ENCODE data around the gene TMEM86B. TPM values are rescaled to one million over a fixed set of nuclear protein-coding genes. Genes with fewer than 3 reads are reported as not detected.

Gene TMEM86B
- total and polyA plus RNA-seq, 8 donors = 0.29 to 47.8 (median 9.7) TPM

GRCh38 chr19:55265173-55265572 lies 36.6 kb upstream of the TMEM86B start:
- Histone ChIP-seq H3K27ac (no peak overlapping the region), H3K27me3 (no peaks in the 10 kb centered on the region), H3K4me3 (no peak overlapping the region), H3K9me3 (no peaks in the 10 kb centered on the region), H3K4me1 (peaks cover 0 to 1% (median 0%) of the 10 kb centered on the region in 4 donors), H3K36me3 (peaks cover 7 to 44% (median 35%) of the 10 kb centered on the region in 4 donors)
- intact Hi-C loops (cut with DNase I; ENCODE audit: low total_unique reads) = no loop called here
- no peak for DNase-seq
- 90 to 95% (median 92%) methylated on average over 10 to 16 of the region's 16 CpGs for WGBS, 5 donors
- TF ChIP-seq POLR2AphosphoS5 (IDR thresholded peaks at IDR 0.05) = no peak
- no peak for TF ChIP-seq EP300 (IDR thresholded peaks at IDR 0.05)
- TF ChIP-seq POLR2A (IDR thresholded peaks at IDR 0.05) = no peak
- TF ChIP-seq, protein P1, sequence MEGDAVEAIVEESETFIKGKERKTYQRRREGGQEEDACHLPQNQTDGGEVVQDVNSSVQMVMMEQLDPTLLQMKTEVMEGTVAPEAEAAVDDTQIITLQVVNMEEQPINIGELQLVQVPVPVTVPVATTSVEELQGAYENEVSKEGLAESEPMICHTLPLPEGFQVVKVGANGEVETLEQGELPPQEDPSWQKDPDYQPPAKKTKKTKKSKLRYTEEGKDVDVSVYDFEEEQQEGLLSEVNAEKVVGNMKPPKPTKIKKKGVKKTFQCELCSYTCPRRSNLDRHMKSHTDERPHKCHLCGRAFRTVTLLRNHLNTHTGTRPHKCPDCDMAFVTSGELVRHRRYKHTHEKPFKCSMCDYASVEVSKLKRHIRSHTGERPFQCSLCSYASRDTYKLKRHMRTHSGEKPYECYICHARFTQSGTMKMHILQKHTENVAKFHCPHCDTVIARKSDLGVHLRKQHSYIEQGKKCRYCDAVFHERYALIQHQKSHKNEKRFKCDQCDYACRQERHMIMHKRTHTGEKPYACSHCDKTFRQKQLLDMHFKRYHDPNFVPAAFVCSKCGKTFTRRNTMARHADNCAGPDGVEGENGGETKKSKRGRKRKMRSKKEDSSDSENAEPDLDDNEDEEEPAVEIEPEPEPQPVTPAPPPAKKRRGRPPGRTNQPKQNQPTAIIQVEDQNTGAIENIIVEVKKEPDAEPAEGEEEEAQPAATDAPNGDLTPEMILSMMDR (IDR thresholded peaks at IDR 0.05) = no peak

DNA sequence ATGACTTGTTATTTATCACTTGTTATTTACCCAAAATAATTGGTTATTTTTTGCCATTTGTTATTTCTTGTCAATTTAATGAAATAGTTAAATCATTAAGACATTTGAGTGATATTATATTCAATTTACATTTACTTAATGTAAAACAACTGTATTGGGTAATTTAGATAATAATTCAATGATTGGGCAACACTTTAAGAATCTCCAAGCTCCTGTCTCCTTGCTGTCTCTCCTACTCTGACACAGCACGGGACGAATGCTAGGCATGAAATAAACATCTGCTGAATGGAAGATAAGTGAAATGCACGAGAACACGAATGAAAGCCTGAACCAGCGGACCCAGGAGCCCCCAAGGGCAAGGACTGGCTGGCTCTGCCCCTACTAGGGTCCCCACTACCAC lies 36.0 kb upstream of the TMEM86B start:
- H3K27me3 ChIP-seq = no peaks in the 10 kb centered on the region
- intact Hi-C loops (cut with DNase I; ENCODE audit: low total_unique reads) = no loop called here
- no peak overlapping the region for H3K4me3 ChIP-seq
- DNase-seq = no peak
- H3K36me3 ChIP-seq = peaks cover 7 to 37% (median 29%) of the 10 kb centered on the region in 4 donors
- no peaks in the 10 kb centered on the region for H3K9me3 ChIP-seq
- WGBS, 5 donors = 82 to 91% (median 86%) methylated on average over 5 of the region's 5 CpGs
- H3K4me1 ChIP-seq = peaks cover 6 to 8% (median 6%) of the 10 kb centered on the region in 4 donors
- TF ChIP-seq POLR2A (IDR thresholded peaks at IDR 0.05) = no peak
- no peak for TF ChIP-seq EP300 (IDR thresholded peaks at IDR 0.05)
- no peak for TF ChIP-seq POLR2AphosphoS5 (IDR thresholded peaks at IDR 0.05)
- TF ChIP-seq, protein P1 (IDR thresholded peaks at IDR 0.05) = no peak
- H3K27ac ChIP-seq = no peak overlapping the region

DNA sequence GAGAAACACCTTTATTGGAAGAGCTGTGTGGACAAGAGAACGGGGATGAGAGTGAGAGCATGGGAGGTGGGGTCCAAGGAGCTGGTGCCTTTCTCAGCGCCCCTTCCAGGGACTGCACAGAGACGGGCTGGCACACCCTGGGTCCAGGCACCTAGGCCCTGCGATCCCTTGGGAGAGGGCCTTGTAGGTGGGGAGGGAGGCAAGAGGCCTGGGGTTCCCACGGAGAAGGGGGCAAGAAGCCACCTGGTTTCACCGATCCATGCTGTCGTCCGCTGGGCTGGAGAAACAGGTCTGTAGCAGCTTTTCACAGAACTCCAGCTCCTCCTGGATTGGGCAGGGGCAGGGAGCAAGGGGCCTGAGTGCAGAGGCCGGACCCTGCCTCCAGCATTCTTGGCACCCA lies 33.8 kb upstream of the TMEM86B start:
- Histone ChIP-seq H3K27ac (no peak overlapping the region), H3K4me3 (no peak overlapping the region), H3K27me3 (no peaks in the 10 kb centered on the region), H3K4me1 (peaks cover 9 to 17% (median 14%) of the 10 kb centered on the region in 4 donors), H3K9me3 (no peaks in the 10 kb centered on the region), H3K36me3 (peaks cover 7 to 25% (median 20%) of the 10 kb centered on the region in 4 donors)
- WGBS, 5 donors = 93 to 97% (median 95%) methylated on average over 8 to 9 of the region's 9 CpGs
- intact Hi-C loops (cut with DNase I; ENCODE audit: low total_unique reads) = no loop called here
- TF ChIP-seq POLR2AphosphoS5 (IDR thresholded peaks at IDR 0.05) (no peak), EP300 (IDR thresholded peaks at IDR 0.05) (no peak), POLR2A (IDR thresholded peaks at IDR 0.05) (no peak)
- TF ChIP-seq, protein P1 (IDR thresholded peaks at IDR 0.05) = no peak
- DNase-seq = no peak

DNA sequence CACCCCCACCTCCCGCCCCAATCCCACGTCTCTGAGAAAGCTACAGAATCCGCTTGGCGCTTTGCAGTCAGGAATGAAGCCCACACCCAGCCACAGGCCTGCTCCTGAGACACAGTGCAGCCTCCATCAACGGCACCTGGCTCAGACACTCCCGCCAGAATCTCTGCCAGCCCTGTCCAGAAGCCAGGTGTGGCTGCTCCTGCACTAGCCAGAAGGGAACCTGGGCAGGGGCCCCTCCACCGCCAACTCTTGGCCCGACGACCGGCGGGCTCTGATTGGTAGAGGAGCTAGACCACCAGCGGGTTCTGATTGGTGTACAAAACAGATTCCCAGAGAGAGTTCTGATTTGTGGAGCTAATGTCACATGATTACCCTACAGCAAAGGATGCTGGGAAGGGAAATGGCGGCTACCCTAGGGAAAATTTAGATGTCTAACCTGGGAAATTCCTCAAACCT lies 33.1 kb upstream of the TMEM86B start:
- Histone ChIP-seq H3K9me3 (no peaks in the 10 kb centered on the region), H3K4me1 (peaks cover 16 to 24% (median 21%) of the 10 kb centered on the region in 4 donors), H3K27ac (no peak overlapping the region), H3K36me3 (peaks cover 7 to 20% (median 20%) of the 10 kb centered on the region in 4 donors), H3K4me3 (no peak overlapping the region), H3K27me3 (no peaks in the 10 kb centered on the region)
- DNase-seq = no peak
- intact Hi-C loops (cut with DNase I; ENCODE audit: low total_unique reads) = no loop called here
- WGBS, 5 donors = 87 to 92% (median 90%) methylated on average over 12 to 13 of the region's 13 CpGs
- TF ChIP-seq, protein P1 (IDR thresholded peaks at IDR 0.05) = no peak
- no peak for TF ChIP-seq EP300 (IDR thresholded peaks at IDR 0.05)
